AG08396 (cell line): Measurements from ENCODE around the gene DENND10.
"Not testable (repeated sequence)": the region's sequence is repeated elsewhere in the genome, so short reads cannot be mapped to it uniquely, and the experiment has no call there.

Source experiments
- DNase-seq: peaks from one replicate; pipeline ENCODE4 v3.0.0; 2012; ENCODE audit warnings: low spot score, mixed read lengths

The DENND10 gene

DNA sequence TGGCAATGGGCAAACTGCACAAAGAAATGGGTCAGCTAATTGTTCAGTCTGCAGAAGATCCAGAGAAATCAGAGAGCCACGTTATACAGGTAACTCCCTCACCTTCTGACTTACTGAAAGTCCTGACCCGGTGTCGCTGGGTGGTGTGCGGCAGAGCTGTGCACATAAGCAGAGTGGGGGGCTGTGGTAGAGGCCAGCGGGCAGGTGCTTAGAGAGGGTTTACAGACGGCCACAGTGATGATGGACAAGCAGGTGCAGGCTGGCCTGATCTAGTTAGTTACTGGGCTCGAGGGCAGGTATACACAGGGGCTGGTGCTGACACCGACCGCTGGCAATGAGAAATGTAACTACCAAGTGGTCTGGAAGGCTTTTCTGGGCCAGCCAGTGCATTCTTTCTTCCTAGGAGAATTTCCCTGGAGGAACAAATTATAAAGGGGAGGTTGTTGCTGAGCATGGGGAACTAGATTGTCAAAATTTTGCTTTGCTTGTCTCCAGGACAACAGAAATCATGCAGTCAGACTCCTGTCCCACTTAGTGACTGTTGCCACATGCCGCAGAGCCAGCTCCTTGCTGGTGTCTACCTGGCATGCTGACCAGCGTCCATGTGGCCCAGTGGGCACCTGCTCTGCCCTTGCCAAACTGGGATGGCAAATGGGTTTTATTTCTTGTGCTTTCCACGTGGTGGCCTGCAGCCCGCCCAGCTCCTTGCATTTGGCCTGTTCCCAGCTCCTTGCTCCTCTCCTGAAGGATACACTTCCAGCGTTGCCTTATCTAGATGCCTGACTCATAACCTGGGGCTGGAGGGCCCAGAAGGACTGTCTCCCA lies 28.8 kb downstream of the DENND10 start:
- DNase-seq: no peak

GRCh38 chr10:119133949-119134348 lies 30.0 kb downstream of the DENND10 start:
- DNase-seq: no peak

DNA sequence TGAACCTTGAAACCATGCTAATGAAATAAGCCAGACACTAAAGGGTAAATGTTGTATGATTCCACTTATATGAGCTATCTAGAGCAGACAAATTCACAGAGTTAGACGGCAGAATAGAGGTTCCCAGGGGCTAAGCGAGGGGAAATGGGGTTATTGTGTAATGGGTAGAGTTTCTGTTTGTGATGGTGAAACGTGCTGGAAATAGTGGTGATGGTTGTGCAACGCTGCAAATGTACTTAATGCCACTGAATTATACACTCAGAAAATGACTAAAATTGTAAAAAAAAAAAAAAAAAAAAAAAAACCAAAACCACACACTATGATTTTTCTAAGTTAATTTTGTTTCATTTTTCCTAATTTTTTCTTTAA lies 31.6 kb downstream of the DENND10 start:
- DNase-seq: no peak

GRCh38 chr10:119136084-119136483 lies 32.2 kb downstream of the DENND10 start:
- DNase-seq: no peak

DNA sequence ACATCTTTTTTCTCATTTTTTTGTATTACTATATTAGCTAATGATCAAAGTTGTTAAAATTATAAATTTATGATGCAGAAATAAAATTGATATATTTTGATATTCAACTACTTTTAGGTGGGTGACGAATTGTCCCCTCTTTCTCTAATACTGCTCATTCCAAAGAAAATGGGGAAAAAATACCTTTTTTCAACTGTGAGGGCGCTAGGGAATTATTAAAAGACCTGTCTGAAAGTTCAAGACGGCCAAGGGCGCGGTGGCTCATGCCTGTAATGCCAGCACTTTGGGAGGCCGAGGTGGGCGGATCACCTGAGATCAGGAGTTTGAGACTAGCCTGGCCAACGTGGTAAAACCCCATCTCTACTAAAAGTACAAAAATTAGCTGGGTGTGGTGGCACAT lies 34.0 kb downstream of the DENND10 start:
- DNase-seq: not testable (repeated sequence)

DNA sequence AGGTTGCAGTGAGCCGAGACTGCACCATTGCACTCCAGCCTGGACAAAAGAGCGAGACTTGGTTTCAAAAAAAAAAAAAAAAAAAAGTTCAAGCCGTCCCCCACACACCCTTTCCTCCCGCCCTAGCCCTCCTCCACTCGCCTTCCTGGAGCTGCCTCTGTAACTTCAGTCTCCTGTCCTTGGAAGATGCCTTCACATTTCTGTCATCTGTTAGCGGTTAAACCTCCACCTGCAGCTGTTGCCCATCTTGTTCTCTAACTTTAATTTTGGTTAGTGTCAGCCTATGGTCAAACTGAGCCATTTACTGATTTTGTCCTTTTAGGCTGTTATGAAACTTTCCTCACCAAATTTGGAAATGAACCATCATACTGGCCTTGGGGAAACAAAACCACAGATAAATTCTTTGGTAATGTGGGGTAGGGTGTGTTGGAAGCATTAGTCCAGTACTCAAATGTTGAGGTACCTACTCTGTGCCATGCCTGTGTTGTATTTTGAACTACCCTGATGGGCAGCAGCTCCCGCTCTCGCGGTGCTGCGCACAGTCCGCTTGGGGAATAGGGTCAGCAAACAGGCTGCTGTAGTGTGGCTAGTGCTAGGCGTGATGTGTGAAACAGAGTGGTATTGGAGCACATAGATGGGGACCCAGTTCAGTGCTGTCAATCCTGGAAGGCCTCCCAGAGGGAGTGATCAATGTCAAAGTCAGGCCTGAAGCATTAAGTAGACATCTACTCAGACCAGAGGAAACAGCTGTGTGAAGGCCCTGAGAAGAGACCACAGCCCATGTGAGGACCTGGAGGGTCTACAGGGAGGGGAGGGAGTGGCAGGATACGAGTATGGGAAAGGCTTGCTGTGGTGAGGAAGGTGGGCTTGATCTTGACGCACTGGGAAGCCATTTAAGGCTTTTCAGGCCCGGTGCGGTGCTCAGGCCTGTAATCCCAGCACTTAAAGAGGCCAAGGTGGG lies 34.7 kb downstream of the DENND10 start:
- DNase-seq: no peak

- peak; percentile 52 for DNase-seq
Measured at GRCh38 chr10:119139464-119140067, 35.7 kb downstream of the DENND10 start.

DNA sequence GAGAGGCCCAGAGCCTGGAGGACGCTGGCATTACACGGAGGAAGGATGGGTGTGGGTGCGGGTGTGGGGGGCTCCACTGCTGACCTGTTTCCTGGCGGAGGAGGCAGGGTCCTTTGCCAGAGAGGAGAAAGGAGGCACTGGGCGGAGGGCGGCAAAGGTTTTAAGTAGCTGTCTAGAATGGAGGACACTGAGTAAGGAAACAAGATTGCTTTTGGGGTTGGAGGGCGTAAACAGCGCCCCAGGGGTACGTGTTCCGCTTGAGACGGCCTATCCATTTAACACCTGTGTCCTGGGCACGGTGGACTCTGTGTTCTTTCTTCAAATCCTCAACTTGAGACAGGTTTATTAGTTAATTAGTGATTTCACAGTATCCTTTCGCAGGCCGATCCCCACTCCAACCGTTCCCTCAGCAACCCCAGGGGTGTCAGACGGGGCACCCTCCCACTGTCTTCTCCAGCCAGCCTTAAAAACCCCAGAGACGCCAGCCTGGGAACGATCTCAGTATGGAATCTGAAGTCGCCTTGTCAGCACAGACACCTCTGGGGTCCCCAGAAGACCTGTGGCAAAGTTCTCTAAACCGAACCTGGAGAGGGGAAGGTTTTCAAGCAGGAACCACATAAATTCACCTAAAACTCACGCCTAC lies 36.8 kb downstream of the DENND10 start:
- no peak for DNase-seq

DNA sequence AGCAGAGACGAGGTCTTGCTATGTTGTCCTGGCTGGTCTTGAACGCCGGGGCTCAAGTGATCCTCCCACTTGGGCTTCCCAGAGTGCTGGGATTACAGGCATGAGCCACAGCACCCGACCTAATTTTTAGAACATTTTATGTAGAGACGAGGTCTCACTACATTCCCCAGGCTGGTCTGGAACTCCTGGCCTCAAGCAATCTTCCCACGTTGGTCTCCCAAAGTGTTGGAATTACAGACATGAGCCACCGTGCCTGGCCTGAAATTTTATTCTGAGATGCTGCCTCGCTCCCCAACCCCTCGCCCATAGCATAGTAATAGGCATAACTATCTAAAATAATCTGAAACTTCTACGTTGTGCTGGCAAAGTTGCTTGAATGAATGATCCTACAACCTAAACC lies 39.7 kb downstream of the DENND10 start:
- no peak for DNase-seq

GRCh38 chr10:119149157-119149556 lies 45.2 kb downstream of the DENND10 start:
- no peak for DNase-seq

DNA sequence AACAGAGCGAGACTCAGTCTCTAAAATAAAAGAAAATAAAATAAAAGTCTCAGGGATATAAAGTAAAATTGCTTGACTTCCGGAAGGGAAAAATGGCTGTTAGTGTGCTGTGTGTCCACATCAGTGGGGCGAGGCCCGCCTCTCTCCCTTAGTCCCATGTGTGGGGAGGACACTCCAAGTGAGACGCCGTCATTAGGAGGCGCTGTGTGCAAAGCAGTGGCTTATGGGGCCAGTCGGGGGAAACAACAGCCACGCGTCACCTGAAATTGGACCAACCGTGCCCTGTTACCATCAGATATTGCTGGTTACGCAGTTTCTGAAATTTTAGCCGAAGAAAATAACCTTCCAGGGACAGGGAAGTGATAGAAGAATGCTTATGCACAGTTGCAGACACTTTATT lies 45.8 kb downstream of the DENND10 start:
- no peak for DNase-seq

DNA sequence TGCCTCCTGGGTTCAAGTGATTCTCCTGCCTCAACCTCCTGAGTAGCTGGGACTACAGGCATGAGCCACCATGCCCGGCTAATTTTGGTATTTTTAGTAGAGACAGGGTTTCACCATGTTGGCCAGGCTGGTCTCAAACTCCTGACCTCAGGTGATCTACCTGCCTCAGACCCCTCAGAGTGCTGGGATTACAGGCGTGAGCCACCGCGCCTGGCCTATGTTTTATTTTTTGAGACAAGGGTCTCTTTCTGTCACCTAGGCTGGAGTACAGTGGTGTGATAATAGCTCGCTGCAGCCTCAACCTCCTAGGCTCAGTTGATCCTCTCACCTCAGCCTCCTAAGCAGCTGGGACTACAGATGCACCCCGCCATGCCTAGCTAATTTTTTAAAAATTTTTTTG lies 47.7 kb downstream of the DENND10 start:
- not testable (repeated sequence) for DNase-seq

GRCh38 chr10:119153041-119153440 lies 49.1 kb downstream of the DENND10 start:
- DNase-seq: no peak

- no peak for DNase-seq
Measured at GRCh38 chr10:119153661-119154060, 49.7 kb downstream of the DENND10 start.

GRCh38 chr10:119159332-119159731 lies 55.4 kb downstream of the DENND10 start:
- DNase-seq: no peak

DNA sequence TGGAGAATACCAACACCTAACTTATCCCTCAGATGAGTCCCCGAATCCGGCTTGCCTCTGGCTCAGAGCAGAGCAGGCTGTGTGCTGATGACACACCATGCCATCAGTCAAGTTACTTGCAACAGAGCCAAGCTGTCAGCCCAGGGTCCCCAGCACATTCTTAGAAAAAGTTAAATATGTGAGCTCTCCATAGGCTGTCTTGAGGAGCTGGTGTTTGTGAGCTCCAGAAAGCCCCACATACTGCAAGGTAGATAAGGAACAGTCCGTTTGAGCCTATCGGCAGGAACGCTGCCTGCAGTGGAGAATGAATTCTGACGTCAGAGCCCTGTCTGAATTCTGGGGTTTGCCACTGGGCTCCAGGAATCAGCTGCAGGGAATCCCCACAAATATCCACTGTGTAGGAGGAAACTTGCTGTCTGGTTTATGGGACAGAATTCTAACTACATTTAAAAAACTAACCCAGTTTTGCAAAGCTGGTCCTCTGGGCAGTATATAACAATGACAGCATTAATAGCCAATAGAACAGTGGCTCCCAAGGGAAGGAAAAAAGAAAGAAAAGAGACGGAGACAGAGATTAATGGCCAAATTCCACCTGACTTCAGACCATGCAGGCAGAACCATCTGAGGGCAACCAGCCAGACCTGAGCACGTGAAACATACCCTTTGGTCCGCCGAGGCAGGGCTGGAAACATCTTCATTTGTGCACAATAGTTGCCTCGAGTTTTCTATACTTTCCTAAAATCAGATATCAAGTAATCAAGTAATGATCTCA lies 58.0 kb downstream of the DENND10 start:
- peak; percentile 58 for DNase-seq

DNA sequence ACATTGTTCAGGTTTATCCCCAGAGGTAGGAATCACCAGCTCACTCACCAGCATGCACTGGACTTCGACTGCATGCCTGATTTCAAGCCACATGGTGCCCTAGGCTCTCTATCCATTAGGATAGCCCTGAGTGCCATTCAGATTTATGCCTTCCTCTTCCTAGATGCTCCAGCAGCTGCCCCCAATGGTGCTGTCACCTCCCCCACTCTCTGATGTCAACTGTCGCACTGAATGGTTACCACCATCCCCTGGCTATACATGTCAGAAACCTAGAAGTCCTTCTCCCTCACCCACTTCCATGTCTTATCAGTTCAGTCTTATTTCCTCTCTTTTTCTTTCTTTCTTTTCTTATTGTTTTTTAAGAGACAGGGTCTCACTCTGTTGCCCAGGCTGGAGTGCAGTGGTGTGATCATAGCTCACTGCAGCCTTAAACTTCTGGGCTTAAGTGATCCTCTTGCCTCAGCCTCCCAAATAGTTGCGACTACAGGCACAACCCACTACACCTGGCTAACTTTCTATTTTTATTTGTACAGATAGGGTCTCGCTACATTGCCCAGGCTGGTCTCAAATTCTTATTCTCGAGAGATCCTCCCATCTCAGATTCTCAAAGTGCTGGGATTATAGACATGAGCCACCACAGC lies 58.7 kb downstream of the DENND10 start:
- no peak for DNase-seq

- DNase-seq: peak; percentile 91
Measured at GRCh38 chr10:119165171-119166117, 61.5 kb downstream of the DENND10 start, which contains the start of gene SFXN4. SFXN4 (minus strand) TSS chr10:119165714; CDS start chr10:119165647, 67 bp downstream.

DNA sequence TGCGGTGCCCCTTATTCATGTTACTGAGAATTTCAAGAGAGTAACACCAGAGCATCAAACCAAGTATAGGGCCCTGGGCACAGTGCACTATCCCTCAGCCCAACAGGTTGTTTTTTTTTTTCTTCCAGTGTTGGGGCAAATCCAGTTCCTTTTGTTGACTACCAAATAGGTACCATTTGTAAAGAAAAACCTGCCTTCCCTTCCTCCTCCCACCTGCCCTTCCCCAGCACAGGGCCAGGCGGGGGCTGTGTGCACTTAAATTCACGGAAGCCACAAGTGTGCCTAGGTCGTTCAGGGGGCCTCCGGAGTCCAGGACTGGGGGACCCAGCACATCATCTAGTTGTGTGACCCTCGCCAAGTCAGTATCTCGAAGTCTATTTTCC lies 62.2 kb downstream of the DENND10 start:
- no peak for DNase-seq

DNA sequence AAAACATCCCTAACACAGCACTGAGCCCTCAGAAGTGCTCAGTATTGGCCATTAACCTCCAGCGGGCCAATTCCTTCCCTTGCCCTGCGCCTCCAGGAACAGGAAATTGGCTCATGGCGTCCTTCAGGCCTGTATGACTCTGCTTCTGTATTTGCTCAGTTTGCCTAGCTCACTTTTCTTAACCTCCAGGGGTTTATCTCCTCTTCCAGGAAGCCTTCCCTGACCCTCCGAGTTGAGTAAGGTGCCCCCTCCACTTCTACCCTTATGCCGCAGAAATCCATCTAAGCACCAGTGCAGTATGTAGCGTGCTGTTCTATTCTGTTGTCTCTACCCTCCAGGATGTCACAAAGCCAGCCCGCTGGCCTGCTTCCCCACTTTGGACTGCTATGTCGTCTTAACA lies 62.7 kb downstream of the DENND10 start:
- DNase-seq: no peak
